Prostate gland (tissue), 2 donors: ENCODE data around the gene PZP. TPM values are rescaled to one million over a fixed set of nuclear protein-coding genes. Genes with fewer than 3 reads are reported as not detected.
"Not testable (repeated sequence)": the region's sequence is repeated elsewhere in the genome, so short reads cannot be mapped to it uniquely, and the experiment has no call there.

Experiments used
- DNase-seq: peaks from one replicate; pipeline ENCODE4 v3.0.0-alpha.2; 2019; ENCODE audit warnings: low spot score
- H3K27ac ChIP-seq, 2 donors: fragments of 200-600 bp; sonication (generic); 2 replicates each; pipeline ENCODE4 v1.5.1; 2017 to 2019
- H3K27me3 ChIP-seq: fragments of 200-600 bp; sonication (generic); replicated peaks from 2 replicates; pipeline ENCODE4 v1.5.1; 2019; ENCODE audit not compliant: insufficient read depth
- H3K36me3 ChIP-seq, 2 donors: fragments of 200-600 bp; sonication (generic); 1 replicate in 1 of 2; 2 replicates in 1 of 2; pipeline versions ENCODE4 v1.5.1 to v1.8.1; 2017 to 2019
- H3K4me1 ChIP-seq: fragments of 200-600 bp; sonication (generic); replicated peaks from 2 replicates; pipeline ENCODE4 v1.5.1; 2019
- H3K4me3 ChIP-seq, 2 donors: fragments of 200-600 bp; sonication (generic); 2 replicates each; pipeline ENCODE4 v1.5.1; 2017 to 2019
- H3K9me3 ChIP-seq: fragments of 200-600 bp; sonication (generic); 2 replicates; pipeline ENCODE4 v1.5.1; 2017
- CTCF ChIP-seq, 4 experiments: fragments of 200-600 bp in 2 of 4; fragments of 450-650 bp in 2 of 4; sonication (generic) in 2 of 4; IDR thresholded peaks; 1 replicate in 3 of 4; 2 replicates in 1 of 4; pipeline ENCODE4 v1.5.1; 2016 to 2019; ENCODE audit warnings: antibody characterized with exemption in 4 of 4, mild to moderate bottlenecking in 2 of 4, moderate library complexity in 2 of 4
- POLR2A ChIP-seq: fragments of 450-650 bp; IDR thresholded peaks from one replicate; pipeline ENCODE4 v1.6.1; 2016; ENCODE audit warnings: antibody characterized with exemption, mild to moderate bottlenecking
- POLR2AphosphoS5 ChIP-seq: sonication (generic); formaldehyde crosslinking; IDR thresholded peaks from one replicate; pipeline ENCODE4 v1.6.1; 2017; ENCODE audit warnings: antibody characterized with exemption
- WGBS: methylation state at CpG from one replicate; pipeline ENCODE4 v1.1.5; 2018; 5-methylcytosine and 5-hydroxymethylcytosine counted together
- intact Hi-C: fragments of 100-400 bp; cut with DNase I; formaldehyde crosslinking; loops from one replicate; pipeline ENCODE4 v1.14.2; 2022
- total RNA-seq, 2 donors: library from RNA; depleted of rRNA; stranded (reverse); fragments of >200 nt; gene quantifications; one replicate each; pipeline ENCODE4 v1.1.0, GENCODE V29; 2016

Gene PZP
- total RNA-seq, 2 donors from 2014 or later, result 0.62 TPM; not detected in 1

- Histone ChIP-seq H3K27me3 (no peaks in the 10 kb centered on the region), H3K4me1 (no peaks in the 10 kb centered on the region), H3K36me3 (no peaks in the 10 kb centered on the region), H3K27ac (no peak overlapping the region), H3K9me3 (no peaks in the 10 kb centered on the region), H3K4me3 (no peak overlapping the region)
- no peak for DNase-seq
- TF ChIP-seq POLR2A (no peak), CTCF (IDR thresholded peaks at IDR 0.05) (no peak), POLR2AphosphoS5 (no peak)
- intact Hi-C loops, result no loop called here
- 75% methylated on average over 4 of the region's 4 CpGs for WGBS
Observed at GRCh38 chr12:9144730-9145106, 63.5 kb downstream of the PZP start.

DNA sequence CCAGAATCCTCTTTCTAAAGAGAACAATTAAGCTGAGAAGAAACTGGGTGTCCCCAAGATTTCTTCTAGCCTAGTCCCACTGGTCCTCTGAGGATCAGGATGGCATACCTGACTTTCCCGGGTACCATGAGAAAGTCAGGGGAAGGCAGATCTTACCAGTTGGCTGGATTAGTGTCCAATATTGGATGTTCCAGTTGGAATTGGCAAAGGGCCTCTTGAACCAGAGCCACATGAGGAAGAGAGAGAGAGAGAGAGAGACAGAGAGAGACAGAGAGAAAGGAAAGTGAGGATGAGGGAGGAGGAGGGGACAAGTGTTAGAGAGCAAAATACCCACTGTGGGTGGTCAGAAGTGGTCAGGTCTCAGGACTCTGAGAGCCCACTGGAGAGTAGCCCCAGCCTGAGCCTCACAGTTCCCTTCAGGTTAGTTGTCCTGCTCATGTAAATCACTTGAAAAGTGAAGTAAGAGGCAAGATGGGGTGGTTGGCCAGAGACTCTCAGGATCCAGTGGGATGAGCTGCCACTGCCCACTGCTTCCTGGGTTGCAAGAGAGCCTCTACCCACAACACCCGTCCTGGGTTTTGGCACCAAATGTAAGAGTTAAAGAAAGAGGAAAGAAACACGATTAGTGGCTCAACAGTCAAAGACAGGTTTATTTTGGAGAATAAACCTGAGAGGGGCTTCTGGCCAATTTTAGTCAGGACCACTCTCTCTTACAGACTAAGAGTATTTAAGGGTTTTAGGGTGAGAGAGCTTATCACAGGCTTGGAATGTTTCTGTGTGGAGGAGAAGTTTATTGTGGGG, 64.1 kb downstream of the PZP start:
- no peak overlapping the region for H3K27ac ChIP-seq
- H3K27me3 ChIP-seq, result no peaks in the 10 kb centered on the region
- DNase-seq, result no peak
- no peaks in the 10 kb centered on the region for H3K36me3 ChIP-seq
- no peak overlapping the region for H3K4me3 ChIP-seq
- intact Hi-C loops, result no loop called here
- 89% methylated on average over 3 of the region's 3 CpGs for WGBS
- no peaks in the 10 kb centered on the region for H3K9me3 ChIP-seq
- TF ChIP-seq POLR2AphosphoS5 (no peak), CTCF (IDR thresholded peaks at IDR 0.05) (no peak), POLR2A (no peak)
- H3K4me1 ChIP-seq, result no peaks in the 10 kb centered on the region

DNA sequence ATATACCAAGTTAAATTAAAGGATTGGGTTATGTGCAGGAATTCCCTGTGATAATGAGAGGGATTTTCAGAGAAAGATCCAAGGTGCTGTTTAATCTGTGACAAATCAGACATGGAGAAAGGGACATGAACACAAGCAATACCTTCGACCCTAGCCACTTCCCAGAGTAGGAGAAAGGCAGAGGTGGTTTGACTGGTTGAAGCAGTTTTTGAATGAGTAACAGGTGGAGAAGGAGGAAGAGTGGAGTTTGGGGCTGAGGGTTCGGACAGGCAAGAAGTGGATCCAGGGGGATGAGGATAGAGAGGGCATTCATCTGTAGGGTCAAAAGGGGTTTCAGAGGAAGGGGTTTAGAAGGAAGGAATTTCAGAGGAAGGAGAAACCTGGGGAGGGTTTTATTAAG, 65.1 kb downstream of the PZP start:
- 81% methylated on average over 2 of the region's 2 CpGs for WGBS
- TF ChIP-seq POLR2A (no peak), POLR2AphosphoS5 (no peak), CTCF (IDR thresholded peaks at IDR 0.05) (no peak)
- Histone ChIP-seq H3K27me3 (no peaks in the 10 kb centered on the region), H3K4me1 (no peaks in the 10 kb centered on the region), H3K9me3 (no peaks in the 10 kb centered on the region), H3K4me3 (no peak overlapping the region), H3K27ac (no peak overlapping the region), H3K36me3 (no peaks in the 10 kb centered on the region)
- intact Hi-C loops, result no loop called here
- DNase-seq, result no peak

GRCh38 chr12:9139588-9140290, 68.5 kb downstream of the PZP start:
- intact Hi-C loops, H3K4me1 ChIP-seq, H3K36me3 ChIP-seq, H3K9me3 ChIP-seq, H3K4me3 ChIP-seq, DNase-seq, H3K27me3 ChIP-seq, H3K27ac ChIP-seq: not testable (repeated sequence)
- 58% methylated on average over 2 of the region's 2 CpGs for WGBS

DNA sequence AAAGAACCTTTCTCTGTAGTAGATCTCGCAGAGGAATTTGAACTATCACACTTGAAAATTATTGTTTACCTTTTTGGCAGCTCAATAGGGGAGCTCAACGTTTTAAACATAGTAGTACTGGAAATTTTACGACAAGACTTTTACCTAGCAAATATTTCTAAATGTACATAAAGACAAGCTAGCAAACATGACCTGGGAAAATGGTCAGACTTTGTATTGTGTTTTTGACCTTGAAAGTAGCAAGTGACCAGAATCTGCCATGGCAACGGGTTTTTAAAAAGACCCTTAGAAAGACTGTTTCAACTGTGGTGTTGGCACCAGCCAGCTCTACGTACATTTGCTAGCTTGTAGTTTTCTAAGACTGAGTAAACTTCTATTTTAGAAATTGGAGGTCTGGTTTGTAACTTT, 72.3 kb downstream of the PZP start:
- TF ChIP-seq POLR2A (no peak), POLR2AphosphoS5 (no peak), CTCF (IDR thresholded peaks at IDR 0.05) (no peak)
- Histone ChIP-seq H3K36me3 (no peaks in the 10 kb centered on the region), H3K4me1 (no peaks in the 10 kb centered on the region), H3K4me3 (no peak overlapping the region), H3K9me3 (no peaks in the 10 kb centered on the region), H3K27ac (no peak overlapping the region), H3K27me3 (no peaks in the 10 kb centered on the region)
- 55% methylated on average over 5 of the region's 5 CpGs for WGBS
- DNase-seq, result no peak
- intact Hi-C loops, result no loop called here
